Activated CD4-positive, alpha-beta T cell treated with anti-CD3 and anti-CD28 coated beads, Interleukin-2, Interleukin-4, amounts not matched to agents 100 ng/mL and 50 ng/mL, durations not matched to agents 16 hours and 8 hours (primary cell): ENCODE measurements around the gene EFCAB12.
"Not testable (repeated sequence)": the region's sequence is repeated elsewhere in the genome, so short reads cannot be mapped to it uniquely, and the experiment has no call there.

Experiments
- DNase-seq: peaks from one replicate; pipeline ENCODE4 v3.0.0-alpha.2; 2020; ENCODE audit warnings: low spot score

Gene EFCAB12

GRCh38 chr3:129365296-129366136 is 62.9 kb downstream of the EFCAB12 start:
- no peak for DNase-seq

GRCh38 chr3:129364811-129365210 is 63.6 kb downstream of the EFCAB12 start:
- not testable (repeated sequence) for DNase-seq

- not testable (repeated sequence) for DNase-seq
These were observed 65.1 kb downstream of the EFCAB12 start for GRCh38 chr3:129363356-129363755.

GRCh38 chr3:129360705-129361460 is 67.6 kb downstream of the EFCAB12 start:
- DNase-seq = no peak

DNA sequence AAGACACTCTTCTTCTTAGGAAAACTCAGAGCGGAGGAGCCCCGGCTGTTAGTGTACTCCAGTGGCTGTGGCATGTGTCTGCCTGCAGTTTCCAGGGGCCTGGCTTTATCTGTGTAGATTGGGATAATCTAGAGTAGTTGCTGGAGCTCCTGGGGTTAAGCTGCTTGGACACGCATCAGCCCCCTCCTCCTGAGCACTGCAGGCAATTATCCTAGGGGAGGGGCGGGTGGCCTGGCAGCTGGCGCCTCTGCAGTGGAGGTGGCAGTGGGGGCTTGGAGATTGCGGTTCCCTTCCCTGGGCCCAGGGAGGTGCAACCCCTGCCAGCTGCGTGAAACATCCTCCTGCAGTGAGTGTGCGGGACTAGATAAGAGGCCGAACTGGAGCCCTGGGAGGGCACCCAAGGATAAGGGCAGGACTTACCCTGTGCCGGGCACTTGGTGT is 68.2 kb downstream of the EFCAB12 start:
- no peak for DNase-seq

DNA sequence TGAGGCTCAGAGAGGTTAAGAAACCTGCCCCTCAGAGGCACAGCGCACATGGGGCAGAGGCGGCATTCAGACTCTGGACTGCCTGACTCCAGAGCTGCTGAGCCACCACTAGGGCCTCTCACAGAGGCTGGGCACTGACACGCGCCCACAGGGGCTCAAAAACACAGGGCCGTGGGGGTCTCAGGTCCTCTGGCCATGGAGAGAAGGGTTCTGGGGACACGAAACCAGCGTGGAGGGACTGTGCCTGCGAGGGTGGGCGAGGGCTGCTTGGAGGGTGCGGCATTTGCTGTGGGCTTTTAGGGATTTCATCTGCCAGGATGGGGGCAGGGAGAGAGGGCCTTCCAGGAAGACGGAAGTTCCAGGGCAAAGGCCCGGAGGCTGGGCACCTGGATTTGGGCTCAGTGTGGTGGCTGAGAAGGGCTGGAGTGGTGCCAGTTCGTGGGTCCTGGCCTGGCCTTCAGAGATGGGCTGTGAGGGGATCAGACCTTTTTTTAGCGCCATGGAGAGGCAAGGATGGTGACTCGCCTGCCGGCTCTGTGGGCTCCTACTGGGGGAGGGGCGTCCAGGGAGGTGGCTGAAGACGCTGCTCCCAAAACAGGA is 69.6 kb downstream of the EFCAB12 start:
- no peak for DNase-seq

DNA sequence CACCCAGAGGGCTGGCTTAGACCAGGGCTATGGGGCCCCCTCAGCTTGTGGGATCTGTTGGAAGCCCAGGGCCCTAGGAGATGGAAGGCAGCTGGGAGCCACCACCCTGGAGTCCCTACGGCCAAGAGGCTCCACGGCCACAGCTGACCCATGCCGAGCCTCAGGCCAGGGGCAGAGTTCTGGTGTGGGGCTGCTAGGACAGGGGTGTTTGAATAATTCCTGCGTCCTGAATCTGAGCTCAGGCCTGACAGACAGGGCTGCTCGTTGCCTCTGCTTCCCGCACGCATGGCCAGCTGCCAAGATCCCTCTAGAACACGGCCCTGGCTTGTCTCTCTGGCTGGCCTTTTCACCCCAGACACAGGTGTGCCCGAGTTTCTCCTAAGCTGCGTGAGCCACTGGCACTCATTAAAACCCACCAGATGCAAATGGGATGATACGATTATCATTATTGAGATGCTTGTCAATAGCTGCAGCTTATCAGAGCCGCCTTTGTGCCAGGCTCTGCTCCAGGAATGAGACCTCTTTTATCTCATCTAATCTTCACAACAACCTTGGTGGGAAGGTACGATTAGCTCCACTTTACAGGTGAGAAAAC is 70.2 kb downstream of the EFCAB12 start:
- DNase-seq = no peak

GRCh38 chr3:129357616-129358015 is 70.8 kb downstream of the EFCAB12 start:
- DNase-seq = no peak

- no peak for DNase-seq
These were observed 71.5 kb downstream of the EFCAB12 start for GRCh38 chr3:129356756-129357425.

- no peak for DNase-seq
These were observed 74.9 kb downstream of the EFCAB12 start for GRCh38 chr3:129353589-129353941.

- no peak for DNase-seq
These were observed 75.5 kb downstream of the EFCAB12 start for GRCh38 chr3:129352650-129353588.

- DNase-seq = no peak
These were observed 76.4 kb downstream of the EFCAB12 start for GRCh38 chr3:129352045-129352444.
